Keratinocyte (primary cell): ENCODE results near the gene ASIC2. TPM values are rescaled to one million over a fixed set of nuclear protein-coding genes. Genes with fewer than 3 reads are reported as not detected.

Experiments
- DNase-seq: peaks from one replicate; pipeline ENCODE4 v3.0.0-alpha.2; 2011; ENCODE audit warnings: low read depth, missing footprints, low spot score
- FAIRE-seq: peaks from 2 replicates; lab custom pipeline; 2011; peaks lifted over from hg19 to GRCh38; lab: Jason Lieb, UNC
- H2AFZ ChIP-seq: 2 replicates; pipeline ENCODE4 v1.6.0; 2012; ENCODE audit warnings: low read length, control low read depth, inconsistent platforms; ENCODE audit not compliant: control insufficient read depth
- H3K27ac ChIP-seq: 2 replicates; pipeline ENCODE4 v1.5.1; 2011; ENCODE audit warnings: low read length; ENCODE audit not compliant: control insufficient read depth, insufficient read depth
- H3K27me3 ChIP-seq: 3 replicates; pipeline ENCODE4 v1.6.0; 2011; ENCODE audit warnings: low read length; ENCODE audit not compliant: control insufficient read depth, insufficient read depth; ENCODE audit errors: extremely low read depth
- H3K36me3 ChIP-seq, 2 experiments: 2 replicates in 1 of 2; 3 replicates in 1 of 2; pipeline ENCODE4 v1.5.1; 2011; ENCODE audit warnings: low read length in 2 of 2, mild to moderate bottlenecking in 1 of 2; ENCODE audit not compliant: control insufficient read depth in 2 of 2, insufficient read depth in 2 of 2; ENCODE audit errors: extremely low read depth in 1 of 2
- H3K4me1 ChIP-seq: 3 replicates; pipeline ENCODE4 v1.5.1; 2011; ENCODE audit warnings: low read length; ENCODE audit not compliant: control insufficient read depth, insufficient read depth; ENCODE audit errors: extremely low read depth
- H3K4me2 ChIP-seq: 3 replicates; pipeline ENCODE4 v1.6.0; 2011; ENCODE audit warnings: low read depth, low read length; ENCODE audit not compliant: control insufficient read depth, insufficient read depth; ENCODE audit errors: extremely low read depth
- H3K4me3 ChIP-seq, 3 experiments: fragments of 200-600 bp in 1 of 3; sonication (generic) in 1 of 3; 2 replicates in 2 of 3; 3 replicates in 1 of 3; pipeline ENCODE4 v1.5.1; 2011 to 2016; ENCODE audit warnings: low read length in 3 of 3, mild to moderate bottlenecking in 3 of 3, control low read depth in 2 of 3, inconsistent platforms in 1 of 3, low read depth in 1 of 3, mixed read lengths in 1 of 3, mixed run types in 1 of 3, moderate library complexity in 1 of 3; ENCODE audit not compliant: control insufficient read depth in 2 of 3, insufficient read depth in 2 of 3; ENCODE audit errors: extremely low read depth in 1 of 3
- H3K79me2 ChIP-seq: 2 replicates; pipeline ENCODE4 v1.6.0; 2012; ENCODE audit warnings: low read length; ENCODE audit not compliant: control insufficient read depth, insufficient read depth
- H3K9ac ChIP-seq: 3 replicates; pipeline ENCODE4 v1.6.0; 2011; ENCODE audit warnings: low read length; ENCODE audit not compliant: control insufficient read depth, insufficient read depth; ENCODE audit errors: extremely low read depth
- H3K9me1 ChIP-seq: 3 replicates; pipeline ENCODE4 v1.6.0; 2011; ENCODE audit warnings: low read length; ENCODE audit not compliant: control insufficient read depth, insufficient read depth; ENCODE audit errors: extremely low read depth
- H3K9me3 ChIP-seq: 2 replicates; pipeline ENCODE4 v1.5.1; 2012; ENCODE audit warnings: low read depth, low read length; ENCODE audit not compliant: control insufficient read depth
- H4K20me1 ChIP-seq: 3 replicates; pipeline ENCODE4 v1.6.0; 2011; ENCODE audit warnings: low read length; ENCODE audit not compliant: control insufficient read depth, insufficient read depth; ENCODE audit errors: extremely low read depth
- CTCF ChIP-seq, 3 experiments: IDR thresholded peaks in 1 of 3; conservative IDR thresholded peaks in 1 of 3; optimal IDR thresholded peaks in 1 of 3; 2 replicates in 2 of 3; 3 replicates in 1 of 3; pipeline versions ENCODE3 to v1.5.1; 2011; ENCODE audit warnings: low read length in 3 of 3, mild to moderate bottlenecking in 3 of 3, moderate library complexity in 2 of 3, control low read depth in 1 of 3, inconsistent platforms in 1 of 3; ENCODE audit not compliant: insufficient read depth in 2 of 3; ENCODE audit errors: extremely low read depth in 1 of 3
- EZH2 ChIP-seq: IDR thresholded peaks from one replicate; pipeline ENCODE4 v1.6.1; 2012; ENCODE audit warnings: inconsistent platforms, mild to moderate bottlenecking, low read length, moderate library complexity
- dilution Hi-C: fragments of 300-500 bp; cut with MboI; formaldehyde crosslinking; loops from one replicate; pipeline ENCODE4 v1.7.0; 2020; ENCODE audit warnings: low sequenced_read_pairs; ENCODE audit not compliant: extremely low pct_ligation_motif_present
- polyA minus RNA-seq, 3 experiments: library from RNA; depleted of rRNA, polyadenylated mRNA; stranded (reverse); fragments of >200 nt; gene quantifications; 1 replicate in 1 of 3; 2 replicates in 1 of 3; 3 replicates in 1 of 3; pipeline ENCODE4 v1.2.3, GENCODE V29; 2011
- polyA plus RNA-seq, 5 experiments: library from polyadenylated mRNA; depleted of rRNA in 3 of 5; stranded (reverse) in 3 of 5; stranded (forward) in 1 of 5; unstranded in 1 of 5; fragments of >200 nt; gene quantifications; 1 replicate in 1 of 5; 2 replicates in 3 of 5; 3 replicates in 1 of 5; pipeline versions ENCODE4 v1.2.1 to v1.2.3, GENCODE V29; 2011 to 2012; ENCODE audit warnings: missing spikeins in 2 of 5, low read depth in 1 of 5, low replicate concordance in 1 of 5

ASIC2 gene
- polyA plus RNA-seq (not detected in 3 replicates), polyA minus RNA-seq (0.06 TPM in 1 of 3 replicates, not detected in the others)
- polyA plus RNA-seq (2011; ENCODE audit: low read depth) = not detected
- 0.03 TPM in 1 of 2 replicates, not detected in the other for polyA plus RNA-seq (2011; cell fraction: cytosol; rRNA removed)
- polyA plus RNA-seq (2011; cell fraction: nucleus; rRNA removed) = not detected in 2 replicates
- not detected in 2 replicates for polyA plus RNA-seq (2012; ENCODE audit: low replicate concordance)
- not detected for polyA minus RNA-seq (2011; cell fraction: cytosol; rRNA and poly(A)+ RNA removed)
- polyA minus RNA-seq (2011; cell fraction: nucleus; rRNA and poly(A)+ RNA removed) = not detected in 2 replicates

- no peaks in the 10 kb centered on the region for H3K36me3 ChIP-seq
- no peaks in the 10 kb centered on the region for H3K79me2 ChIP-seq
- H3K27ac ChIP-seq = no peak within 1 kb of the TSS
- TF ChIP-seq CTCF (optimal IDR thresholded peaks at IDR 0.05 in 1 of 3, IDR thresholded peaks at IDR 0.05 in 1 of 3, conservative IDR thresholded peaks at IDR 0.05 in 1 of 3; ENCODE audit: extremely low read depth in 1 of 3, insufficient read depth in 2 of 3, low read length in 3 of 3) (peak in 2 of 3 experiments; percentile 12 to 40), EZH2 (peak; percentile 13)
- dilution Hi-C loops = no loop called here
- no peaks in the 10 kb centered on the region for H4K20me1 ChIP-seq
- H3K4me2 ChIP-seq = peak within 1 kb of the TSS; percentile 77
- DNase-seq (no peak), FAIRE-seq (no peak)
- peaks cover 30% of the 10 kb centered on the region for H3K27me3 ChIP-seq
- peak within 1 kb of the TSS; percentile 40 for H2AFZ ChIP-seq
- no peak within 1 kb of the TSS for H3K9ac ChIP-seq
- no peaks in the 10 kb centered on the region for H3K9me3 ChIP-seq
- H3K4me3 ChIP-seq = peak within 1 kb of the TSS; percentile 28 to 57 (median 49)
- H3K4me1 ChIP-seq = peaks cover 5% of the 10 kb centered on the region
- no peaks in the 10 kb centered on the region for H3K9me1 ChIP-seq
Measured at GRCh38 chr17:33292981-33293867, at the start of gene ASIC2. Gene ASIC2 (minus strand): TSS chr17:33293295.

GRCh38 chr17:33342025-33342424, 48.9 kb upstream of the ASIC2 start:
- Histone ChIP-seq H4K20me1 (no peaks in the 10 kb centered on the region), H2AFZ (no peak overlapping the region), H3K4me1 (no peaks in the 10 kb centered on the region), H3K9me3 (no peaks in the 10 kb centered on the region), H3K79me2 (no peaks in the 10 kb centered on the region), H3K36me3 (no peaks in the 10 kb centered on the region), H3K27me3 (no peaks in the 10 kb centered on the region), H3K9ac (no peak overlapping the region), H3K4me2 (no peak overlapping the region), H3K27ac (no peak overlapping the region), H3K4me3 (no peak overlapping the region), H3K9me1 (no peaks in the 10 kb centered on the region)
- TF ChIP-seq EZH2 (no peak), CTCF (optimal IDR thresholded peaks at IDR 0.05 in 1 of 3, IDR thresholded peaks at IDR 0.05 in 1 of 3, conservative IDR thresholded peaks at IDR 0.05 in 1 of 3; ENCODE audit: extremely low read depth in 1 of 3, insufficient read depth in 2 of 3, low read length in 3 of 3) (no peak)
- dilution Hi-C loops = no loop called here
- FAIRE-seq = no peak
- no peak for DNase-seq
